ENCODE measurements around the gene LYL1. TPM values are rescaled to one million over a fixed set of nuclear protein-coding genes. Genes with fewer than 3 reads are reported as not detected.
A peak's percentile ranks its signal among the peaks of the same experiment; 100 is the strongest.

LYL1 gene
- total RNA-seq, 3 donors from 2014 or later: 1.7 to 7.6 (median 4.7) TPM

- no peaks in the 10 kb centered on the region for H3K36me3 ChIP-seq (ENCODE audit: low read depth)
- intact Hi-C loops (cut with DNase I, micrococcal nuclease): no loop called here
- no peak for TF ChIP-seq CTCF (IDR thresholded peaks at IDR 0.05)
- H3K9me3 ChIP-seq: no peaks in the 10 kb centered on the region
- H3K4me3 ChIP-seq: no peak overlapping the region
- H3K4me1 ChIP-seq (ENCODE audit: low read depth): no peaks in the 10 kb centered on the region
- DNase-seq: no peak
- ATAC-seq: no peak
These were observed 16.3 kb downstream of the LYL1 start for GRCh38 chr19:13086341-13086740.

GRCh38 chr19:13085666-13086065 is 17.0 kb downstream of the LYL1 start:
- Histone ChIP-seq H3K36me3 (ENCODE audit: low read depth) (no peaks in the 10 kb centered on the region), H3K4me3 (no peak overlapping the region), H3K9me3 (no peaks in the 10 kb centered on the region), H3K4me1 (ENCODE audit: low read depth) (no peaks in the 10 kb centered on the region)
- ATAC-seq (peak; percentile 61), DNase-seq (no peak)
- TF ChIP-seq CTCF (IDR thresholded peaks at IDR 0.05): no peak
- intact Hi-C loops (cut with DNase I, micrococcal nuclease): no loop called here

- ATAC-seq (no peak), DNase-seq (no peak)
- H3K4me3 ChIP-seq: no peak overlapping the region
- no peaks in the 10 kb centered on the region for H3K36me3 ChIP-seq (ENCODE audit: low read depth)
- no peak for TF ChIP-seq CTCF (IDR thresholded peaks at IDR 0.05)
- intact Hi-C loops (cut with DNase I, micrococcal nuclease): no loop called here
- H3K9me3 ChIP-seq: no peaks in the 10 kb centered on the region
- H3K4me1 ChIP-seq (ENCODE audit: low read depth): peaks cover 16% of the 10 kb centered on the region
These were observed 19.0 kb downstream of the LYL1 start for GRCh38 chr19:13083627-13084026.

- intact Hi-C loops (cut with DNase I, micrococcal nuclease): no loop called here
- no peak overlapping the region for H3K4me3 ChIP-seq
- no peaks in the 10 kb centered on the region for H3K36me3 ChIP-seq (ENCODE audit: low read depth)
- TF ChIP-seq CTCF (IDR thresholded peaks at IDR 0.05): no peak
- DNase-seq: no peak
- H3K4me1 ChIP-seq (ENCODE audit: low read depth): peaks cover 22% of the 10 kb centered on the region
- no peak for ATAC-seq
- H3K9me3 ChIP-seq: no peaks in the 10 kb centered on the region
These were observed 19.7 kb downstream of the LYL1 start for GRCh38 chr19:13083008-13083404.

GRCh38 chr19:13082192-13083007 is 20.3 kb downstream of the LYL1 start:
- no peak overlapping the region for H3K4me3 ChIP-seq
- H3K36me3 ChIP-seq (ENCODE audit: low read depth): no peaks in the 10 kb centered on the region
- peaks cover 25% of the 10 kb centered on the region for H3K4me1 ChIP-seq (ENCODE audit: low read depth)
- no peak for TF ChIP-seq CTCF (IDR thresholded peaks at IDR 0.05)
- no peak for DNase-seq
- no peak for ATAC-seq
- intact Hi-C loops (cut with DNase I, micrococcal nuclease): no loop called here
- H3K9me3 ChIP-seq: no peaks in the 10 kb centered on the region
